Measurements from ENCODE around the gene TOGARAM2. TPM values are rescaled to one million over a fixed set of nuclear protein-coding genes. Genes with fewer than 3 reads are reported as not detected.

TOGARAM2 gene
- total and polyA plus RNA-seq, 2 of the 8 experiments (the other 6 are each of a cell fraction or from before 2014, with no cell fraction given): 0.42 to 1.4 TPM

- no peak for DNase-seq (ENCODE audit: low read depth in 1 of 2, low spot score in 2 of 2)
- no peaks in the 10 kb centered on the region for H3K23me2 ChIP-seq (ENCODE audit: low read depth, low read length)
- no peak overlapping the region for H2AFZ ChIP-seq (ENCODE audit: low read length)
- no peak overlapping the region for H3K4ac ChIP-seq (replicated peaks; ENCODE audit: insufficient read length, low read depth, low read length)
- peaks cover 2 to 24% (median 9%) of the 10 kb centered on the region in 4 experiments; a peak in 6 of 7 replicates for H3K4me1 ChIP-seq (replicated peaks in 1 of 4; ENCODE audit: control insufficient read depth in 3 of 4, insufficient read depth in 4 of 4, low read length in 3 of 4)
- CTCF ChIA-PET (ENCODE audit: partially characterized antibody): interaction anchor here (0.9 to 1.7 kb wide), 4 partner anchors 9 to 57 kb away, joined by 3 to 5 read pairs (median 4); no protein-coding TSS in a partner anchor
- TF ChIP-seq RAD21 (IDR thresholded peaks at IDR 0.05 in 1 of 2, conservative IDR thresholded peaks at IDR 0.05 in 1 of 2; ENCODE audit: low read depth in 2 of 2, low read length in 2 of 2): no peak
- TF ChIP-seq SP1 (IDR thresholded peaks at IDR 0.05; ENCODE audit: low read depth, low read length): no peak
- no peak for TF ChIP-seq TBP (IDR thresholded peaks at IDR 0.05; ENCODE audit: low read depth, low read length)
- TF ChIP-seq, protein P1, sequence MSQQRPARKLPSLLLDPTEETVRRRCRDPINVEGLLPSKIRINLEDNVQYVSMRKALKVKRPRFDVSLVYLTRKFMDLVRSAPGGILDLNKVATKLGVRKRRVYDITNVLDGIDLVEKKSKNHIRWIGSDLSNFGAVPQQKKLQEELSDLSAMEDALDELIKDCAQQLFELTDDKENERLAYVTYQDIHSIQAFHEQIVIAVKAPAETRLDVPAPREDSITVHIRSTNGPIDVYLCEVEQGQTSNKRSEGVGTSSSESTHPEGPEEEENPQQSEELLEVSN (IDR thresholded peaks at IDR 0.05): no peak
- TF ChIP-seq SAP30 (IDR thresholded peaks at IDR 0.05; ENCODE audit: insufficient read depth, insufficient replicate concordance, low read length): no peak
- no peak for TF ChIP-seq RBBP5 (IDR thresholded peaks at IDR 0.05; ENCODE audit: borderline replicate concordance, low read depth, low read length)
- TF ChIP-seq JUND (IDR thresholded peaks at IDR 0.05; ENCODE audit: low read length): no peak
- no peak for TF ChIP-seq YY1 (IDR thresholded peaks at IDR 0.05; ENCODE audit: low read depth, low read length)
- no peak overlapping the region for H3K56ac ChIP-seq (replicated peaks; ENCODE audit: insufficient read length, low read depth, low read length)
- H3K23ac ChIP-seq (ENCODE audit: insufficient read length): no peak overlapping the region
- no peaks in the 10 kb centered on the region for H3K79me1 ChIP-seq (ENCODE audit: low read depth, low read length)
- no peak overlapping the region for H3K14ac ChIP-seq (ENCODE audit: insufficient read length)
- no peak overlapping the region for H2BK5ac ChIP-seq (ENCODE audit: low read depth, low read length)
- no peak overlapping the region for H3K18ac ChIP-seq (ENCODE audit: extremely low read depth, low read length)
- H2BK15ac ChIP-seq (ENCODE audit: low read length): no peak overlapping the region
- H3K27ac ChIP-seq (ENCODE audit: low read depth, low read length): no peak overlapping the region
- no peak overlapping the region for H2BK20ac ChIP-seq (ENCODE audit: low read length)
- no peak overlapping the region for H2BK12ac ChIP-seq (ENCODE audit: low read depth, low read length)
- H3K36me3 ChIP-seq (ENCODE audit: control insufficient read depth in 2 of 4, insufficient read depth in 4 of 4, low read length in 3 of 4): no peaks in the 10 kb centered on the region
- H4K8ac ChIP-seq (ENCODE audit: extremely low read depth, insufficient read depth, low read length): no peak overlapping the region
- no peak overlapping the region for H3K4me3 ChIP-seq (ENCODE audit: extremely low read depth in 1 of 4, insufficient read depth in 2 of 4, low read depth in 3 of 4, low read length in 4 of 4)
- no peaks in the 10 kb centered on the region for H4K20me1 ChIP-seq (replicated peaks in 1 of 2; ENCODE audit: control insufficient read depth in 1 of 2, insufficient read depth in 2 of 2, low read length in 2 of 2)
- no peak overlapping the region for H4K91ac ChIP-seq (replicated peaks; ENCODE audit: insufficient read length, low read length)
- no peak overlapping the region for H2AK5ac ChIP-seq (ENCODE audit: low read depth, low read length)
- no peak overlapping the region for H3K9ac ChIP-seq (replicated peaks in 1 of 4; ENCODE audit: extremely low read depth in 1 of 4, low read depth in 3 of 4, low read length in 3 of 4)
- H4K5ac ChIP-seq (ENCODE audit: insufficient read length, low read depth, low read length): no peak overlapping the region
- no peaks in the 10 kb centered on the region; a peak in 1 of 7 replicates for H3K27me3 ChIP-seq (replicated peaks in 1 of 4; ENCODE audit: control insufficient read depth in 3 of 4, extremely low read depth in 1 of 4, insufficient read depth in 3 of 4, low read length in 3 of 4)
- H3K9me3 ChIP-seq (ENCODE audit: insufficient read depth in 2 of 2, low read depth in 1 of 2, low read length in 1 of 2): no peaks in the 10 kb centered on the region
- POLR2A ChIA-PET (ENCODE audit: partially characterized antibody): interaction anchor here (1.2 kb wide), 1 partner anchor 36 kb away, joined by 3 read pairs; no protein-coding TSS in a partner anchor
- no peaks in the 10 kb centered on the region for H3K79me2 ChIP-seq (ENCODE audit: control insufficient read depth in 1 of 2, insufficient read depth in 2 of 2, low read length in 2 of 2)
- no peak overlapping the region for H2BK120ac ChIP-seq (replicated peaks; ENCODE audit: low read depth, low read length)
- 92% methylated on average over 17 of the region's 17 CpGs; no CpG with 5 or more reads in 1 of the 2 experiments for WGBS, 2 experiments (ENCODE audit: extremely low coverage in 1 of 2, insufficient coverage in 1 of 2, insufficient read length in 1 of 2, insufficient replicate concordance in 2 of 2, low coverage in 1 of 2, low lambda C conversion rate in 2 of 2, missing lambda C conversion rate in 1 of 2)
- FAIRE-seq: no peak
- no peak overlapping the region for H3K4me2 ChIP-seq (ENCODE audit: insufficient read depth in 1 of 2, low read depth in 2 of 2, low read length in 2 of 2)
Measured at GRCh38 chr2:29015701-29016470, 34.8 kb downstream of the TOGARAM2 start.

Measured in H1 (cell line).